Measurements from ENCODE around the gene PHACTR4. TPM values are rescaled to one million over a fixed set of nuclear protein-coding genes. Genes with fewer than 3 reads are reported as not detected.
"Not testable (repeated sequence)": the region's sequence is repeated elsewhere in the genome, so short reads cannot be mapped to it uniquely, and the experiment has no call there.

PHACTR4 gene
- total RNA-seq, 1 experiment from 2014 or later = 9.1 TPM

GRCh38 chr1:28365864-28366263, 3.7 kb upstream of the PHACTR4 start:
- Histone ChIP-seq H3K27ac (ENCODE audit: low read length) (no peak overlapping the region), H4K20me1 (ENCODE audit: low read length) (no peaks in the 10 kb centered on the region), H3K27me3 (ENCODE audit: low read length) (no peaks in the 10 kb centered on the region), H3K36me3 (ENCODE audit: low read depth, low read length) (no peaks in the 10 kb centered on the region), H3K79me2 (ENCODE audit: low read length) (peaks cover 9% of the 10 kb centered on the region), H3K9me3 (ENCODE audit: low read length) (no peaks in the 10 kb centered on the region), H3K4me1 (ENCODE audit: insufficient read depth, low read length) (peaks cover 16% of the 10 kb centered on the region), H3K4me3 (ENCODE audit: low read length) (no peak overlapping the region), H3F3A (ENCODE audit: low read length, unreplicated experiment) (no peaks in the 10 kb centered on the region), H3K4me2 (ENCODE audit: low read length) (0 out of 2 replicates have a peak overlapping the region, but pooled peaks have one; percentile 11), H3K9ac (ENCODE audit: low read length) (no peak overlapping the region), H2AFZ (ENCODE audit: low read length) (no peak overlapping the region), H3K9me2 (replicated peaks; ENCODE audit: low read length) (no peaks in the 10 kb centered on the region)
- ATAC-seq (no peak), DNase-seq (peak; percentile 91)
- TF ChIP-seq EZH2phosphoT487 (IDR thresholded peaks at IDR 0.05; ENCODE audit: borderline replicate concordance, low read length) = no peak
- TF ChIP-seq EZH2 (IDR thresholded peaks at IDR 0.05; ENCODE audit: low read length, unreplicated experiment) = no peak
- no peak for TF ChIP-seq CTCF (conservative IDR thresholded peaks at IDR 0.05; ENCODE audit: low read depth, low read length)
- ChIA-PET POLR2A (ENCODE audit: unreplicated experiment) (interaction anchor here (0.5 to 0.7 kb wide), 2 partner anchors 56 to 173 kb away, joined by 4 to 9 read pairs; no protein-coding TSS in a partner anchor), CTCF (no interaction called here)
- no TSS peak for BruUV-seq (replicated peaks)
- intact Hi-C loops (cut with micrococcal nuclease) = no loop called here

GRCh38 chr1:28368608-28369007, 932 bp upstream of the PHACTR4 start:
- H3F3A ChIP-seq (ENCODE audit: low read length, unreplicated experiment); DNase-seq; H3K9me2 ChIP-seq (replicated peaks; ENCODE audit: low read length); BruUV-seq (replicated peaks); H4K20me1 ChIP-seq (ENCODE audit: low read length); H3K9ac ChIP-seq (ENCODE audit: low read length); H3K27me3 ChIP-seq (ENCODE audit: low read length); H3K4me2 ChIP-seq (ENCODE audit: low read length); H3K36me3 ChIP-seq (ENCODE audit: low read depth, low read length); ATAC-seq; POLR2A ChIA-PET (ENCODE audit: unreplicated experiment); H3K4me3 ChIP-seq (ENCODE audit: low read length); H3K9me3 ChIP-seq (ENCODE audit: low read length); H3K27ac ChIP-seq (ENCODE audit: low read length): not testable (repeated sequence)
- H3K4me1 ChIP-seq (ENCODE audit: insufficient read depth, low read length) = peaks cover 17% of the 10 kb centered on the region
- peak overlapping the region; percentile 86 for H2AFZ ChIP-seq (ENCODE audit: low read length)
- peaks cover 36% of the 10 kb centered on the region for H3K79me2 ChIP-seq (ENCODE audit: low read length)
- intact Hi-C loops (cut with micrococcal nuclease) = loop anchor here (1.0 kb wide), 1 partner anchor 120 kb away; no protein-coding TSS in a partner anchor
- CTCF ChIA-PET = interaction anchor here (0.5 to 3.8 kb wide), 3 partner anchors 111 to 159 kb away, joined by 3 to 32 read pairs (median 5); no protein-coding TSS in a partner anchor

GRCh38 chr1:28370239-28371009, 884 bp downstream of the PHACTR4 start:
- TSS peak; percentile 60 for BruUV-seq (replicated peaks)
- H3K79me2 ChIP-seq (ENCODE audit: low read length) = peaks cover 52% of the 10 kb centered on the region
- ChIA-PET POLR2A (ENCODE audit: unreplicated experiment) (interaction anchor here (0.5 to 0.8 kb wide), 4 partner anchors 33 to 117 kb away, joined by 3 to 9 read pairs (median 4); no protein-coding TSS in a partner anchor), CTCF (interaction anchor here (0.5 to 3.8 kb wide), 4 partner anchors 20 to 281 kb away, joined by 3 to 32 read pairs (median 4); no protein-coding TSS in a partner anchor)
- DNase-seq (peak; percentile 55), ATAC-seq (peak; percentile 31)
- H3K9ac ChIP-seq (ENCODE audit: low read length) = peak overlapping the region; percentile 79
- H3K9me2 ChIP-seq (replicated peaks; ENCODE audit: low read length) = no peaks in the 10 kb centered on the region
- peak overlapping the region; percentile 87 for H3K4me3 ChIP-seq (ENCODE audit: low read length)
- H3K4me2 ChIP-seq (ENCODE audit: low read length) = peak overlapping the region; percentile 89
- no peaks in the 10 kb centered on the region for H3F3A ChIP-seq (ENCODE audit: low read length, unreplicated experiment)
- no peaks in the 10 kb centered on the region for H3K36me3 ChIP-seq (ENCODE audit: low read depth, low read length)
- peak overlapping the region; percentile 58 for H3K27ac ChIP-seq (ENCODE audit: low read length)
- H3K4me1 ChIP-seq (ENCODE audit: insufficient read depth, low read length) = peaks cover 21% of the 10 kb centered on the region
- no peak for TF ChIP-seq EZH2phosphoT487 (IDR thresholded peaks at IDR 0.05; ENCODE audit: borderline replicate concordance, low read length)
- no peak for TF ChIP-seq CTCF (conservative IDR thresholded peaks at IDR 0.05; ENCODE audit: low read depth, low read length)
- no peaks in the 10 kb centered on the region for H3K9me3 ChIP-seq (ENCODE audit: low read length)
- peak overlapping the region; percentile 86 for H2AFZ ChIP-seq (ENCODE audit: low read length)
- H4K20me1 ChIP-seq (ENCODE audit: low read length) = no peaks in the 10 kb centered on the region
- intact Hi-C loops (cut with micrococcal nuclease) = no loop called here
- no peaks in the 10 kb centered on the region for H3K27me3 ChIP-seq (ENCODE audit: low read length)
